ENCODE results near the gene AGAP3. TPM values are rescaled to one million over a fixed set of nuclear protein-coding genes. Genes with fewer than 3 reads are reported as not detected.

The AGAP3 gene
- total RNA-seq, 1 donor from 2014 or later: 114 TPM

DNA sequence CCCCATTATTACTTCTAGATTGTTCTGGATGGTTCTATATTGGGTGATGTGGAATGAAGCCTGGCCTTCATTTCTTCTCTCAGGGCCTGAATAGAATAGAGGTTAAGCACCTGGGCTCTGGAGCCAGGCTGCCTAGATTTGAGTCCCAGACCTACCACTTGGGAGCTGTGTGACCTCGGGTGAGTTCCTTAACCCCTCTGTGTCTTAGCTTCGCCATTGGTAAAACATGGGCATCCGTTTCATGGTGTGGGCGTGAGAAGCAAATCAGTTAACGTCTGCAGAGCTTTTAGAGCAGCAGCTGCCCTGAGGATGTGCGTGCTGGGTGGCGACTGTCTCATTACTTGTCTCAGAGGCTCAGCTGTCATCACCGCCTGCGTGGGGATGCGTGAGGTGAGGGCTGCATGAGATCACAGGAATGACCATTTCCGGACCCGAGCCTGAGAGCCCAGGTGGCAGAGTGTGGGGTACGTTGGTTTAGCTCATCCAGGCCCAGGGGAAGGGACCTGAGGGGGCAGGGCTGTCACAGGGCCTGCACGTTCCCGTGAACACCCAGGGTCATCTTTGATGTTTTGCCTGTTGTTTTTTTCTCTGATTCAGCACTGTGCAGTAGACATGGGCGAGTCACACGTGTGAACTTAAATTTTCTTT, 9.7 kb downstream of the AGAP3 start:
- TF ChIP-seq, protein P1, sequence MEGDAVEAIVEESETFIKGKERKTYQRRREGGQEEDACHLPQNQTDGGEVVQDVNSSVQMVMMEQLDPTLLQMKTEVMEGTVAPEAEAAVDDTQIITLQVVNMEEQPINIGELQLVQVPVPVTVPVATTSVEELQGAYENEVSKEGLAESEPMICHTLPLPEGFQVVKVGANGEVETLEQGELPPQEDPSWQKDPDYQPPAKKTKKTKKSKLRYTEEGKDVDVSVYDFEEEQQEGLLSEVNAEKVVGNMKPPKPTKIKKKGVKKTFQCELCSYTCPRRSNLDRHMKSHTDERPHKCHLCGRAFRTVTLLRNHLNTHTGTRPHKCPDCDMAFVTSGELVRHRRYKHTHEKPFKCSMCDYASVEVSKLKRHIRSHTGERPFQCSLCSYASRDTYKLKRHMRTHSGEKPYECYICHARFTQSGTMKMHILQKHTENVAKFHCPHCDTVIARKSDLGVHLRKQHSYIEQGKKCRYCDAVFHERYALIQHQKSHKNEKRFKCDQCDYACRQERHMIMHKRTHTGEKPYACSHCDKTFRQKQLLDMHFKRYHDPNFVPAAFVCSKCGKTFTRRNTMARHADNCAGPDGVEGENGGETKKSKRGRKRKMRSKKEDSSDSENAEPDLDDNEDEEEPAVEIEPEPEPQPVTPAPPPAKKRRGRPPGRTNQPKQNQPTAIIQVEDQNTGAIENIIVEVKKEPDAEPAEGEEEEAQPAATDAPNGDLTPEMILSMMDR (IDR thresholded peaks at IDR 0.05; ENCODE audit: unreplicated experiment): no peak
- no peak for DNase-seq (ENCODE audit: low spot score, unreplicated experiment)
- no peak overlapping the region for H3K4me3 Mint-ChIP-seq (ENCODE audit: low read depth)
- H3K27me3 Mint-ChIP-seq: no peaks in the 10 kb centered on the region
- no peak overlapping the region for H3K27ac Mint-ChIP-seq
- peaks cover 2% of the 10 kb centered on the region for H3K4me1 Mint-ChIP-seq (ENCODE audit: low read depth)
- no peaks in the 10 kb centered on the region for H3K9me3 Mint-ChIP-seq (ENCODE audit: low read depth)
- H3K36me3 Mint-ChIP-seq (ENCODE audit: insufficient read depth): no peaks in the 10 kb centered on the region

DNA sequence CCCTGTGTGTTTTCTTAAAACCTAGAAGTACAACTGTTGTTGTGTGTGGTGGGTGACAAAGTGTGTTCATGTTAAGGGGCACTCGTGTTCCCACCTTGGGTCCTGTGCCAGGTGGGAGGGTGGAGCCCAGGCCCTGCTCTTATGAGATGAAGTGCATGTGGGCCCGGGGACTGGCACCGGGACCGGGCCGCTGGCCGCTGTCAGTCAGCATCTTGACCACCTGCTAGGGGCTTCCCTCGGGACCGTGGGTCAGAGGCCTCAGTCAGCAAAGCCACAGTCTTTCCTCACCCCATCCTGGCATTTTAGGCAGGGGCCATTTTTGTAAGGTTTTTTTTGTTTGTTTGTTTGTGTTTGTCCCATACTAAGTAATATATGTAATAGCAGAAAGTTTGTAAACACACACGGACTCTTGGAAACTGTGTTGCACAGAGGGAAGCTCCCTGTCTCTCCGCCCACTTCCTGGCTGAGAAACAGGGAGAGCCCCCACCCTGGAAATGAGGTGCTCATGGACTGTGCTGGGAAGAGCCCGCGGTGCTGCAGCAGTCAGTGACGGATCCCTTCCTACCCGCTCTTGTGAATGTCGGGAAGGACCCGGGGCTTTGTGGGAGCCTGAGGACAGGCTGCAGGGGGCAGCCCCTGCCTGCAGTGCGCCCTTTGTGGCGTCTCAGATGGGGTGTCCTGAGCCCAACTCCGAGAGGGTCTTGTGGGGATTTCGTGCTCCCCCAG, 13.4 kb downstream of the AGAP3 start:
- TF ChIP-seq, protein P1 (IDR thresholded peaks at IDR 0.05; ENCODE audit: unreplicated experiment): no peak
- no peaks in the 10 kb centered on the region for H3K9me3 Mint-ChIP-seq (ENCODE audit: low read depth)
- no peaks in the 10 kb centered on the region for H3K4me1 Mint-ChIP-seq (ENCODE audit: low read depth)
- H3K27me3 Mint-ChIP-seq: no peaks in the 10 kb centered on the region
- no peak overlapping the region for H3K27ac Mint-ChIP-seq
- no peak for DNase-seq (ENCODE audit: low spot score, unreplicated experiment)
- no peak overlapping the region for H3K4me3 Mint-ChIP-seq (ENCODE audit: low read depth)
- H3K36me3 Mint-ChIP-seq (ENCODE audit: insufficient read depth): peaks cover 1% of the 10 kb centered on the region

DNA sequence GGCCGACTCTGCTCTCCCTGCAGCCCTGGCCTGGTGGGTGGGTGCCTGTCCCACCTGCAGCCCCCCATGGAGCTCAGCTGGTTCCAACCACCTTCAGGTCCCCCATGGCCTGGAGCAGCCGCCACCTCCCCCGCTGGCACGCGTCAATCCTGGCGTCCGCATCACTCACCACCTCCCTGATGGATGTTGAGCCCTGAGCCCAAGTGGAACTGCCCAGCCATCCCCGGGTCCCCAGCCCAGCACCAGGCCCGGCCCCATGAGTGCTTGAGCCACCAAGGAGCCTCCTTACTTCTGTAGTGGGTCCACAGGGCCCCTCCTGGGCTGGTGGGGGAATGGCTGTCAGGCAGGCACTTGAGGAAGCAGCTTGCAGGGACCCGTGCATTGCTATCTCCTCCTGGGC, 14.6 kb downstream of the AGAP3 start:
- no peaks in the 10 kb centered on the region for H3K27me3 Mint-ChIP-seq
- no peaks in the 10 kb centered on the region for H3K9me3 Mint-ChIP-seq (ENCODE audit: low read depth)
- TF ChIP-seq, protein P1 (IDR thresholded peaks at IDR 0.05; ENCODE audit: unreplicated experiment): no peak
- no peak for DNase-seq (ENCODE audit: low spot score, unreplicated experiment)
- no peak overlapping the region for H3K27ac Mint-ChIP-seq
- no peaks in the 10 kb centered on the region for H3K4me1 Mint-ChIP-seq (ENCODE audit: low read depth)
- H3K36me3 Mint-ChIP-seq (ENCODE audit: insufficient read depth): peaks cover 1% of the 10 kb centered on the region
- no peak overlapping the region for H3K4me3 Mint-ChIP-seq (ENCODE audit: low read depth)

DNA sequence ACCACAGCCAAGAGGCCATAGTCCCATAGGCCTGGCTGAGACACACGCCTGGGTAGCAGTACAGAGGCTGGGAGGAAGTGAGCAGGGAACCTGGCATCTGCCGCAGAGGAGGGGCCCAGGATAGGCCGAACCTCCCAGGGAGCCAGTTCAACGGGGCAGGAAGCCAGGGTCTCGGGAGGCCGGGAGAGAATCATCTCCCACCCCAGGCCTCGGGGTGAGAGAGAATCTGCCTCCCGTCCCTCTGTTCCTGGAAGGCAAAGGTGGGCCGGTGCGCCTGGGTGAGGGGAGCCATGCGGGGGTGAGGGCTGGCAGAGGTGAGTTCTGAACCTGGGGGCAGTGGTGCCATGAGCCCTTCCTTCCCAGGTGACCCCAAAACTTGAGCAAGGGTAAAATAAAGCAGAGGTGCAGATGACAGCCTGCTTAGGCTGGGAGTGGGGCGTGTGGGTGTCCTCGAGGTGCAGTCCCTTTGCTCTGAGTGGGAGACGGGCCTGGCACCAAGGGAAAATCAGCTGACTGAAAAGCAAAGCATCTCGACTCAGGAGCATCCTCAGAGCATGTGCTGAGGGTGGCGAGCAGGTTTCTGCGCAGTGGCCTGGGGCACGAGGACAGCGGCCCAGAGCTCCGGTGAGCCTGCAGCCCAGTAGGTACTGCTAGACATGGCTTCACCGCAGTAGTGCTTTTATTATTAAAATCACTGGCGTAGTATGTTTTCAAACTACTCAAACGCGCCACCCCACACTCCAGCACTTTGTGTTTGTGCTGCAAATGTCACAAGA, 15.5 kb downstream of the AGAP3 start:
- H3K27ac Mint-ChIP-seq: no peak overlapping the region
- H3K4me1 Mint-ChIP-seq (ENCODE audit: low read depth): no peaks in the 10 kb centered on the region
- no peak overlapping the region for H3K4me3 Mint-ChIP-seq (ENCODE audit: low read depth)
- H3K27me3 Mint-ChIP-seq: no peaks in the 10 kb centered on the region
- DNase-seq (ENCODE audit: low spot score, unreplicated experiment): no peak
- TF ChIP-seq, protein P1 (IDR thresholded peaks at IDR 0.05; ENCODE audit: unreplicated experiment): no peak
- H3K9me3 Mint-ChIP-seq (ENCODE audit: low read depth): no peaks in the 10 kb centered on the region
- H3K36me3 Mint-ChIP-seq (ENCODE audit: insufficient read depth): peaks cover 1% of the 10 kb centered on the region

DNA sequence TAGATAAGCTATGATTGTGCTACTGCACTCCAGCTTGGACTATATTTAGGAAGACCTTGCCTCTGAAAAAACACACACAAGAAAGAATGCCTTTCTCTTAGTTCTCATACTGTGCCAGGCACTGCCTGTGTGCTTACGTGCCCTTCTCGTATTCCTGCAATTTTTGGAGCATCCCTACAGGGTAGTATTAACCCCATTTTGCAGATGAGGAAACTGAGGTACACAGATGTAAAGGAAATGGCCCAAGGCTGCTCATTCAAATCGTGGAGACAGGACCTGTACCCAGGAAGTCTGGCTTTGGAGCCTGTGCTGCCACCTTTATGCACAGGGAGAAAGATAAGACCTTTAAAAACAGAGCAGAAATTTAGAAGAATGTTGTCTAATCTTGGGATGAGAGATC, 16.7 kb downstream of the AGAP3 start:
- no peaks in the 10 kb centered on the region for H3K9me3 Mint-ChIP-seq (ENCODE audit: low read depth)
- TF ChIP-seq, protein P1 (IDR thresholded peaks at IDR 0.05; ENCODE audit: unreplicated experiment): no peak
- no peaks in the 10 kb centered on the region for H3K4me1 Mint-ChIP-seq (ENCODE audit: low read depth)
- no peak for DNase-seq (ENCODE audit: low spot score, unreplicated experiment)
- H3K36me3 Mint-ChIP-seq (ENCODE audit: insufficient read depth): peaks cover 1% of the 10 kb centered on the region
- H3K27me3 Mint-ChIP-seq: no peaks in the 10 kb centered on the region
- H3K4me3 Mint-ChIP-seq (ENCODE audit: low read depth): no peak overlapping the region
- H3K27ac Mint-ChIP-seq: no peak overlapping the region
